Liver (tissue), 9 donors: ENCODE measurements around the gene ZNF701. TPM values are rescaled to one million over a fixed set of nuclear protein-coding genes. Genes with fewer than 3 reads are reported as not detected.

Experiments used
- DNase-seq: peaks from one replicate; pipeline ENCODE4 v3.0.0-alpha.2; 2017; ENCODE audit warnings: low spot score
- H3K27ac ChIP-seq, 2 donors: one replicate each; pipeline ENCODE4 v1.7.0; 2013; ENCODE audit warnings: inconsistent platforms in 2 of 2, low read length in 2 of 2, control low read depth in 1 of 2, low read depth in 1 of 2, mild to moderate bottlenecking in 1 of 2
- H3K27me3 ChIP-seq, 4 donors: one replicate each; pipeline versions ENCODE4 v1.6.1 to v1.7.0; 2013; ENCODE audit warnings: low read length in 3 of 4, inconsistent platforms in 1 of 4, mild to moderate bottlenecking in 1 of 4, moderate library complexity in 1 of 4; ENCODE audit not compliant: control insufficient read depth in 4 of 4, insufficient read depth in 4 of 4
- H3K36me3 ChIP-seq, 4 donors: one replicate each; pipeline versions ENCODE4 v1.6.1 to v1.7.0; 2013; ENCODE audit warnings: low read length in 3 of 4, mild to moderate bottlenecking in 3 of 4, low read depth in 1 of 4, moderate library complexity in 1 of 4; ENCODE audit not compliant: control insufficient read depth in 4 of 4, insufficient read depth in 3 of 4
- H3K4me1 ChIP-seq, 4 donors: one replicate each; pipeline versions ENCODE4 v1.6.1 to v1.7.0; 2013; ENCODE audit warnings: low read length in 3 of 4, mild to moderate bottlenecking in 3 of 4, moderate library complexity in 1 of 4; ENCODE audit not compliant: control insufficient read depth in 4 of 4, insufficient read depth in 4 of 4
- H3K4me3 ChIP-seq, 3 donors: one replicate each; pipeline versions ENCODE4 v1.6.1 to v1.7.0; 2013; ENCODE audit warnings: low read length in 3 of 3, control low read depth in 1 of 3, low read depth in 1 of 3, mild to moderate bottlenecking in 1 of 3
- H3K9ac ChIP-seq, 2 donors: one replicate each; pipeline ENCODE4 v1.7.0; 2013; ENCODE audit warnings: low read length in 2 of 2, mild to moderate bottlenecking in 2 of 2, moderate library complexity in 2 of 2, control low read depth in 1 of 2, low read depth in 1 of 2
- H3K9me3 ChIP-seq, 4 donors: one replicate each; pipeline versions ENCODE4 v1.6.1 to v1.7.0; 2013; ENCODE audit warnings: low read length in 3 of 4; ENCODE audit not compliant: control insufficient read depth in 4 of 4
- EGR1 ChIP-seq, 2 donors: IDR thresholded peaks; 2 replicates each; pipeline ENCODE4 v1.6.1; 2016 to 2018; ENCODE audit warnings: antibody characterized with exemption in 2 of 2, low read depth in 2 of 2
- FOXA1 ChIP-seq: IDR thresholded peaks from 2 replicates; pipeline ENCODE4 v1.6.1; 2016; ENCODE audit warnings: antibody characterized with exemption
- FOXA2 ChIP-seq: IDR thresholded peaks from 2 replicates; pipeline ENCODE4 v1.6.1; 2016; ENCODE audit warnings: antibody characterized with exemption
- GABPA ChIP-seq, 2 donors: IDR thresholded peaks in 1 of 2; conservative IDR thresholded peaks in 1 of 2; 2 replicates each; pipeline ENCODE4 v1.6.1; 2016; ENCODE audit warnings: antibody characterized with exemption in 2 of 2, mild to moderate bottlenecking in 1 of 2, moderate library complexity in 1 of 2
- HNF4A ChIP-seq, 2 donors: conservative IDR thresholded peaks; 2 replicates each; pipeline ENCODE4 v1.6.1; 2016; ENCODE audit warnings: antibody characterized with exemption in 2 of 2, mild to moderate bottlenecking in 2 of 2
- RAD21 ChIP-seq, 2 donors: IDR thresholded peaks; 2 replicates each; pipeline ENCODE4 v1.6.1; 2016; ENCODE audit warnings: antibody characterized with exemption in 2 of 2, mild to moderate bottlenecking in 2 of 2
- SP1 ChIP-seq: IDR thresholded peaks from 2 replicates; pipeline ENCODE4 v1.6.1; 2018; ENCODE audit warnings: antibody characterized with exemption, mild to moderate bottlenecking
- YY1 ChIP-seq: IDR thresholded peaks from 2 replicates; pipeline ENCODE4 v1.6.1; 2016; ENCODE audit warnings: antibody characterized with exemption, mild to moderate bottlenecking
- WGBS: extraction: QIAGEN DNeasy Blood & Tissue Kit; methylation state at CpG from one replicate; pipeline ENCODE4 v1.1.7; 2013; 5-methylcytosine and 5-hydroxymethylcytosine counted together
- polyA plus RNA-seq, 2 donors: library from polyadenylated mRNA; stranded (reverse) in 1 of 2; unstranded in 1 of 2; fragments of 200-250 nt in 1 of 2; fragments of >200 nt in 1 of 2; fragmentation: Nextera tagmentation in 1 of 2; extraction: Ambion mirVana in 1 of 2; gene quantifications; one replicate each; pipeline versions ENCODE4 v1.2.1 to v1.2.3, GENCODE V29; 2013 to 2015
- total RNA-seq, 2 donors: library from RNA; depleted of rRNA; stranded (reverse); fragments of >200 nt; gene quantifications; one replicate each; pipeline ENCODE4 v1.2.3, GENCODE V29; 2014
- TF ChIP-seq, protein P1 (sequence below): IDR thresholded peaks from 2 replicates; pipeline ENCODE4 v1.6.1; 2016; ENCODE audit warnings: antibody characterized with exemption
- TF ChIP-seq, protein P2 (sequence below): IDR thresholded peaks from 2 replicates; pipeline ENCODE4 v1.6.1; 2016; ENCODE audit warnings: antibody characterized with exemption
- TF ChIP-seq, protein P3 (sequence below): IDR thresholded peaks from 2 replicates; pipeline ENCODE4 v1.6.1; 2016; ENCODE audit warnings: antibody characterized with exemption, mild to moderate bottlenecking
- TF ChIP-seq, protein P4 (sequence below): fragments of 150-350 bp; IDR thresholded peaks from 2 replicates; pipeline ENCODE4 v1.5.1; 2017; ENCODE audit warnings: improper control_type of control experiment, low read depth, low read length; ENCODE audit not compliant: missing input control
- TF ChIP-seq, protein P5 (sequence below): IDR thresholded peaks from 2 replicates; pipeline ENCODE4 v1.6.1; 2016; ENCODE audit warnings: antibody characterized with exemption
- donor health status: healthy.
- donor health status: healthy.
- donor health status: healthy.
- donor health status: healthy.
- donor health status: healthy.

ZNF701 gene
- total and polyA plus RNA-seq, 4 donors: 0.75 to 12.8 (median 3.0) TPM

DNA sequence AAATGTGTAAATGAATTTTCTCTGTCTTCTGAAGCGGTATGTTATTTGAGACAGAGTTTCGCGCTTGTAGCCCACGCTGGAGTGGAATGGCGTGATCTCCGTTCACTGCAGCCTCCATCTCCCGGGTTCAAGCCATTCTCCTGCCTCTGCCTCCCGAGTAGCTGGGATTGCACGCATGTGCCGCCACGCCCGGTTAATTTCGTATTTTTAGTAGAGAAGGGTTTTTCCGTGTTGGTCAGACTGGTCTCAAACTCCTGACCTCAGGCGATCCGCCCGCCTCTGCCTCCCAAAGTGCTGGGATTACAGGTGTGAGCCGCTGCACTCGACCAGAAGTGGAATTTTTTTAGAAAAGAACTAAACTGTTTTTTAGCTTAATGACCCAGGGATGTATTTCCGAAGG lies 46.0 kb upstream of the ZNF701 start:
- Histone ChIP-seq H3K36me3 (no peaks in the 10 kb centered on the region), H3K4me1 (peaks cover 0 to 10% (median 8%) of the 10 kb centered on the region in 4 donors), H3K9me3 (peaks cover 16 to 40% (median 24%) of the 10 kb centered on the region in 4 donors), H3K27me3 (peaks cover 0 to 3% (median 0%) of the 10 kb centered on the region in 4 donors), H3K4me3 (no peak overlapping the region), H3K27ac (no peak overlapping the region), H3K9ac (no peak overlapping the region)
- DNase-seq: no peak
- TF ChIP-seq RAD21 (IDR thresholded peaks at IDR 0.05) (no peak), FOXA2 (no peak), FOXA1 (no peak)
- TF ChIP-seq, protein P1, sequence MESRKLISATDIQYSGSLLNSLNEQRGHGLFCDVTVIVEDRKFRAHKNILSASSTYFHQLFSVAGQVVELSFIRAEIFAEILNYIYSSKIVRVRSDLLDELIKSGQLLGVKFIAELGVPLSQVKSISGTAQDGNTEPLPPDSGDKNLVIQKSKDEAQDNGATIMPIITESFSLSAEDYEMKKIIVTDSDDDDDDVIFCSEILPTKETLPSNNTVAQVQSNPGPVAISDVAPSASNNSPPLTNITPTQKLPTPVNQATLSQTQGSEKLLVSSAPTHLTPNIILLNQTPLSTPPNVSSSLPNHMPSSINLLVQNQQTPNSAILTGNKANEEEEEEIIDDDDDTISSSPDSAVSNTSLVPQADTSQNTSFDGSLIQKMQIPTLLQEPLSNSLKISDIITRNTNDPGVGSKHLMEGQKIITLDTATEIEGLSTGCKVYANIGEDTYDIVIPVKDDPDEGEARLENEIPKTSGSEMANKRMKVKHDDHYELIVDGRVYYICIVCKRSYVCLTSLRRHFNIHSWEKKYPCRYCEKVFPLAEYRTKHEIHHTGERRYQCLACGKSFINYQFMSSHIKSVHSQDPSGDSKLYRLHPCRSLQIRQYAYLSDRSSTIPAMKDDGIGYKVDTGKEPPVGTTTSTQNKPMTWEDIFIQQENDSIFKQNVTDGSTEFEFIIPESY: no peak
- WGBS: 93% methylated on average over 20 of the region's 20 CpGs

DNA sequence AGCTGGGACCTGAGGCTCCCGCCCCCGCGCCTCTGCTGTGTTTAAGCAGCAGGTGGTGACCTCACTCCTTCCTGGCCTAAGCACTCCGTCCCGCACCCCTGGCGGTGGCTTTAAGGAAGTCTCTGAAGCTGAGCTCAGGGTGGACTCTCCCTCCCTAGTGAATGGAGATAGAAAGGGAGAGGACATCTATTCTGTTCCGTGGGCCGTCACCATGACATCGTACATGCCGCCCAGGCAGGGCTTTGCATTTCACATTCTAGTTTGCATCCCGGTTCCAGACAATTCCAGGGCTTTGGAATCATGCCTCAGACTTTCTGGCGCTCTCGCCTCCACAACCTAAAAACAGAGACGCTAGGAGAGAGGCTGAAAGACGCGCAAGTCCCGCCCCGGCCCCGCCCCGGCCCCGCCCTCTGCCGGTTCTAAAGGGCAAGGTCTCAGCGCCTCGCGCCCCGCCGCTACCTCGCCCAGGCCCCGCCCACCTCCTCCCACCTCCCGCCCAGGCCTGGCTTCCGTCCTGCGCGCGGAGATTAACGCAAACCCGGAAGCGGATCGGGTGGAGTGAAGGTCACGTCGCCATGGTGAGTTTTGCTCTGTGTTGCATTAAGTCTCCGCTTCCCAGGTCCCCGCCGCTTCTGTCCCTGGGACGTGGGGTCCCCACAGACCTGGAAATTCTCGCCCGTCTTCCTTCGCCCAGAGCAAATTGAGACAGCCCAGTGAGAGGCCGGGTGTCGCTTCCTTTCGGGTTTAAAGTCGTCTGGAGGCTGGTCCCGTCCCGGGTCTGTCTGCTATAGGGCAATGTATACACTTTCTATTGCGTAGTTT lies 42.7 kb upstream of the ZNF701 start, which contains the start of gene ZNF808:
Gene ZNF808, plus strand, starts transcription at position 535 of the 822 bp plus-strand sequence. CDS start 15,617 bp downstream, outside the sequence.
- peak; percentile 99 for DNase-seq
- H3K36me3 ChIP-seq: peaks cover 0 to 2% (median 0%) of the 10 kb centered on the region in 4 donors
- H3K4me3 ChIP-seq: peak within 1 kb of the TSS; percentile 80 to 98 (median 90)
- peak within 1 kb of the TSS; percentile 69 to 76 for H3K27ac ChIP-seq
- WGBS: under 1% methylated on average over 54 of the region's 54 CpGs
- peaks cover 0 to 10% (median 8%) of the 10 kb centered on the region in 4 donors for H3K4me1 ChIP-seq
- H3K9ac ChIP-seq: peak within 1 kb of the TSS; percentile 64 to 65
- peak; percentile 55 to 88 for TF ChIP-seq GABPA (IDR thresholded peaks at IDR 0.05 in 1 of 2, conservative IDR thresholded peaks at IDR 0.05 in 1 of 2)
- TF ChIP-seq, protein P2, sequence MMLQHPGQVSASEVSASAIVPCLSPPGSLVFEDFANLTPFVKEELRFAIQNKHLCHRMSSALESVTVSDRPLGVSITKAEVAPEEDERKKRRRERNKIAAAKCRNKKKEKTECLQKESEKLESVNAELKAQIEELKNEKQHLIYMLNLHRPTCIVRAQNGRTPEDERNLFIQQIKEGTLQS: no peak
- TF ChIP-seq, protein P3, sequence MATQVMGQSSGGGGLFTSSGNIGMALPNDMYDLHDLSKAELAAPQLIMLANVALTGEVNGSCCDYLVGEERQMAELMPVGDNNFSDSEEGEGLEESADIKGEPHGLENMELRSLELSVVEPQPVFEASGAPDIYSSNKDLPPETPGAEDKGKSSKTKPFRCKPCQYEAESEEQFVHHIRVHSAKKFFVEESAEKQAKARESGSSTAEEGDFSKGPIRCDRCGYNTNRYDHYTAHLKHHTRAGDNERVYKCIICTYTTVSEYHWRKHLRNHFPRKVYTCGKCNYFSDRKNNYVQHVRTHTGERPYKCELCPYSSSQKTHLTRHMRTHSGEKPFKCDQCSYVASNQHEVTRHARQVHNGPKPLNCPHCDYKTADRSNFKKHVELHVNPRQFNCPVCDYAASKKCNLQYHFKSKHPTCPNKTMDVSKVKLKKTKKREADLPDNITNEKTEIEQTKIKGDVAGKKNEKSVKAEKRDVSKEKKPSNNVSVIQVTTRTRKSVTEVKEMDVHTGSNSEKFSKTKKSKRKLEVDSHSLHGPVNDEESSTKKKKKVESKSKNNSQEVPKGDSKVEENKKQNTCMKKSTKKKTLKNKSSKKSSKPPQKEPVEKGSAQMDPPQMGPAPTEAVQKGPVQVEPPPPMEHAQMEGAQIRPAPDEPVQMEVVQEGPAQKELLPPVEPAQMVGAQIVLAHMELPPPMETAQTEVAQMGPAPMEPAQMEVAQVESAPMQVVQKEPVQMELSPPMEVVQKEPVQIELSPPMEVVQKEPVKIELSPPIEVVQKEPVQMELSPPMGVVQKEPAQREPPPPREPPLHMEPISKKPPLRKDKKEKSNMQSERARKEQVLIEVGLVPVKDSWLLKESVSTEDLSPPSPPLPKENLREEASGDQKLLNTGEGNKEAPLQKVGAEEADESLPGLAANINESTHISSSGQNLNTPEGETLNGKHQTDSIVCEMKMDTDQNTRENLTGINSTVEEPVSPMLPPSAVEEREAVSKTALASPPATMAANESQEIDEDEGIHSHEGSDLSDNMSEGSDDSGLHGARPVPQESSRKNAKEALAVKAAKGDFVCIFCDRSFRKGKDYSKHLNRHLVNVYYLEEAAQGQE: no peak
- TF ChIP-seq, protein P4, sequence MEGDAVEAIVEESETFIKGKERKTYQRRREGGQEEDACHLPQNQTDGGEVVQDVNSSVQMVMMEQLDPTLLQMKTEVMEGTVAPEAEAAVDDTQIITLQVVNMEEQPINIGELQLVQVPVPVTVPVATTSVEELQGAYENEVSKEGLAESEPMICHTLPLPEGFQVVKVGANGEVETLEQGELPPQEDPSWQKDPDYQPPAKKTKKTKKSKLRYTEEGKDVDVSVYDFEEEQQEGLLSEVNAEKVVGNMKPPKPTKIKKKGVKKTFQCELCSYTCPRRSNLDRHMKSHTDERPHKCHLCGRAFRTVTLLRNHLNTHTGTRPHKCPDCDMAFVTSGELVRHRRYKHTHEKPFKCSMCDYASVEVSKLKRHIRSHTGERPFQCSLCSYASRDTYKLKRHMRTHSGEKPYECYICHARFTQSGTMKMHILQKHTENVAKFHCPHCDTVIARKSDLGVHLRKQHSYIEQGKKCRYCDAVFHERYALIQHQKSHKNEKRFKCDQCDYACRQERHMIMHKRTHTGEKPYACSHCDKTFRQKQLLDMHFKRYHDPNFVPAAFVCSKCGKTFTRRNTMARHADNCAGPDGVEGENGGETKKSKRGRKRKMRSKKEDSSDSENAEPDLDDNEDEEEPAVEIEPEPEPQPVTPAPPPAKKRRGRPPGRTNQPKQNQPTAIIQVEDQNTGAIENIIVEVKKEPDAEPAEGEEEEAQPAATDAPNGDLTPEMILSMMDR: peak; percentile 40
- TF ChIP-seq, protein P5, sequence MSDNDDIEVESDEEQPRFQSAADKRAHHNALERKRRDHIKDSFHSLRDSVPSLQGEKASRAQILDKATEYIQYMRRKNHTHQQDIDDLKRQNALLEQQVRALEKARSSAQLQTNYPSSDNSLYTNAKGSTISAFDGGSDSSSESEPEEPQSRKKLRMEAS: no peak
- TF ChIP-seq YY1: peak; percentile 39
- TF ChIP-seq HNF4A (conservative IDR thresholded peaks at IDR 0.05): peak; percentile 22 to 23
- TF ChIP-seq EGR1 (IDR thresholded peaks at IDR 0.05; ENCODE audit: low read depth in 2 of 2): peak in 1 of 2 donors; percentile 18
- TF ChIP-seq RAD21 (IDR thresholded peaks at IDR 0.05): peak; percentile 10 to 52
- TF ChIP-seq SP1: peak; percentile 62
- H3K27me3 ChIP-seq: no peaks in the 10 kb centered on the region
- H3K9me3 ChIP-seq: peaks cover 3 to 22% (median 13%) of the 10 kb centered on the region in 4 donors
